Measurements from ENCODE around the gene PARD3.

GRCh38 chr10:34131152-34131551 lies 683.9 kb downstream of the PARD3 start:
- TF ChIP-seq, protein P1, sequence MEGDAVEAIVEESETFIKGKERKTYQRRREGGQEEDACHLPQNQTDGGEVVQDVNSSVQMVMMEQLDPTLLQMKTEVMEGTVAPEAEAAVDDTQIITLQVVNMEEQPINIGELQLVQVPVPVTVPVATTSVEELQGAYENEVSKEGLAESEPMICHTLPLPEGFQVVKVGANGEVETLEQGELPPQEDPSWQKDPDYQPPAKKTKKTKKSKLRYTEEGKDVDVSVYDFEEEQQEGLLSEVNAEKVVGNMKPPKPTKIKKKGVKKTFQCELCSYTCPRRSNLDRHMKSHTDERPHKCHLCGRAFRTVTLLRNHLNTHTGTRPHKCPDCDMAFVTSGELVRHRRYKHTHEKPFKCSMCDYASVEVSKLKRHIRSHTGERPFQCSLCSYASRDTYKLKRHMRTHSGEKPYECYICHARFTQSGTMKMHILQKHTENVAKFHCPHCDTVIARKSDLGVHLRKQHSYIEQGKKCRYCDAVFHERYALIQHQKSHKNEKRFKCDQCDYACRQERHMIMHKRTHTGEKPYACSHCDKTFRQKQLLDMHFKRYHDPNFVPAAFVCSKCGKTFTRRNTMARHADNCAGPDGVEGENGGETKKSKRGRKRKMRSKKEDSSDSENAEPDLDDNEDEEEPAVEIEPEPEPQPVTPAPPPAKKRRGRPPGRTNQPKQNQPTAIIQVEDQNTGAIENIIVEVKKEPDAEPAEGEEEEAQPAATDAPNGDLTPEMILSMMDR (IDR thresholded peaks at IDR 0.05 in 2 of 3, conservative IDR thresholded peaks at IDR 0.05 in 1 of 3; ENCODE audit: control insufficient read depth in 2 of 3, extremely low read depth in 1 of 3, insufficient read depth in 1 of 3, low read depth in 3 of 3, low read length in 3 of 3) = no peak
- no peak for TF ChIP-seq POLR2A (IDR thresholded peaks at IDR 0.05; ENCODE audit: low read depth, low read length)
- TF ChIP-seq, protein P2, sequence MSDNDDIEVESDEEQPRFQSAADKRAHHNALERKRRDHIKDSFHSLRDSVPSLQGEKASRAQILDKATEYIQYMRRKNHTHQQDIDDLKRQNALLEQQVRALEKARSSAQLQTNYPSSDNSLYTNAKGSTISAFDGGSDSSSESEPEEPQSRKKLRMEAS (IDR thresholded peaks at IDR 0.05; ENCODE audit: low read depth, low read length) = no peak

All from GM12878 (cell line).